Renal pelvis (tissue), 4 donors: Measurements from ENCODE around the gene PIGM. TPM values are rescaled to one million over a fixed set of nuclear protein-coding genes. Genes with fewer than 3 reads are reported as not detected.

Experiments used
- DNase-seq: peaks from one replicate; pipeline ENCODE4 v3.0.0-alpha.2; 2013
- polyA plus RNA-seq, 3 donors: library from polyadenylated mRNA; unstranded; fragments of 120-200 nt; gene quantifications; one replicate each; pipeline ENCODE4 v1.2.1, GENCODE V29; 2013; ENCODE audit not compliant: insufficient read length in 3 of 3

The PIGM gene
- polyA plus RNA-seq, 3 donors = 9.6 to 14.0 (median 13.6) TPM

DNA sequence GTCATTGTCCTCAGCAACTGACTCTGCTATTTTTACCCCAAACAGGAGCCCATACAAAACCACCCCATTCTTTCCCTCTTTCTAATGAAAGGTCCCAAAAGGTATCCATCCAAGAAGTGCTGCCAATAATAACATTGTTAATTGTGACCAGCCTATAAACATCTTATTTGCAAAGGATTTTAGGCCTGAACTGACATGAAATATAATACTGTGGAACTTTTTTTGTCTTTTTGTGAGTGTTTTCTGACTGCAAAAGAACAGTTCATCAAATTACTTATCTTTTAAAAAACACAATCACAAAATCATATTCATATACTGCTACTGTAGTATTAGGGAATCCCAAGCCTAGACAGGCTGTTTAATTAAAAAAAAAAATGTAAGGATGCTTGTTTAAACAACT, 3.4 kb downstream of the PIGM start:
- DNase-seq = no peak

GRCh38 chr1:160025314-160025713, 6.5 kb downstream of the PIGM start:
- DNase-seq = no peak

- no peak for DNase-seq
Measured at GRCh38 chr1:160024195-160024905, 7.4 kb downstream of the PIGM start.

GRCh38 chr1:160022330-160023310, 9.2 kb downstream of the PIGM start:
- no peak for DNase-seq

GRCh38 chr1:160021376-160022074, 10.3 kb downstream of the PIGM start:
- DNase-seq = no peak

GRCh38 chr1:160020196-160020595, 11.6 kb downstream of the PIGM start:
- DNase-seq = no peak

- DNase-seq = no peak
Measured at GRCh38 chr1:160018900-160019299, 12.9 kb downstream of the PIGM start.

DNA sequence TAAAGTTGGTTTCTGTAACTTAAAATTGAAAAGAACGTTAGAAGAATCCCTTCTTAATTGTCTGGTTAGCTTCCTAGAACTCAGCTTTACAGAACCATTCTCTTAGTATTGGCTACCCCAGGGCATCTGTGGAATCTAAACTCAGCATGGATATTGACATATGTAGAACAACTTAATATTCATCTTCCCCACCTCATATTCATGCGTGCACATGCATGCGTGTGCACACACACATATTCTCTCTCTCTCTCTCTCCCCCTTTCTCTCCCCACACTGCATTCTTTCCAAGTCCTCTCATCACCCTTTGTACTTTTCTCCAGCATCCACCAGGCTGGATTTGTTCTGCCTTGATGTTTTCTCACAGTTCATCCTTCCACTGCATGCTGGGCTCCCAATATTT, 13.4 kb downstream of the PIGM start:
- no peak for DNase-seq

DNA sequence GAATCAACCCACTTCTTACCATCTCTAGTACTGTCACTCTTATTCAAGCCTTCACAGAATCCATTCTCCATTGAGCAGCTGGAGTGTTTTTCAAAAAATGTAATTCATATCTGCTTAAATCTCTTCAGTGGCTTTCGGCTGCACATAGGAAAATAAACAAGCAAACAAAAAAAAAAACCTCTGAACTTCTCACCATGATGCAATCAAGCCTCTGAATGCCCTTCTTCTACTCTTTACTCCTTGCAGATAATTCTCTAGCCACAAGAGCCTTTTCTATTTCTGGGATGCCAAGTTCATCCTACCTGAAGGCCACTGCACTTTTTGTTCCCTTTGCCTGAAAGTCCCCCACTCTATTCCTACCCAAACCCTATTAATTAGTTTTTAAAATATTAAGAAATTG, 14.2 kb downstream of the PIGM start:
- no peak for DNase-seq

DNA sequence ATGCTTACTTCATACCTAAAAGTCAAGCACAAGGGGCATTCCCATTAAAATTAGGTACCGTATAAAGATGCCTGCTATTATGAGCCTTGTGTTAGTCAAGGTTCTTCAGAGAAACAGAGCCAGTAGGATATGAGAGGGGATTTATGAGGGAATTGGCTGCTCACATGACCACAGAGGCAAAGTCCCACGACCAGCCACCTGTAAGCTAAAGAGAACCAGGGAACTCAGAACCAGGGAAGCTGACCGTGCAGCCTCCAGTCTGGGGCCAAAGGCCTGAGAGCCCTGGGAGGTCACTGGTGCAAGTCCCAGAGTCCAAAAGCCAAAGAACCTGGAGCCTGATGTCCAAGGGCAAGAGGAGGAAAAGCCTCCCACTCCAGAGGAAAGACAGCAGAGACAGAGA, 20.0 kb downstream of the PIGM start:
- DNase-seq = no peak

DNA sequence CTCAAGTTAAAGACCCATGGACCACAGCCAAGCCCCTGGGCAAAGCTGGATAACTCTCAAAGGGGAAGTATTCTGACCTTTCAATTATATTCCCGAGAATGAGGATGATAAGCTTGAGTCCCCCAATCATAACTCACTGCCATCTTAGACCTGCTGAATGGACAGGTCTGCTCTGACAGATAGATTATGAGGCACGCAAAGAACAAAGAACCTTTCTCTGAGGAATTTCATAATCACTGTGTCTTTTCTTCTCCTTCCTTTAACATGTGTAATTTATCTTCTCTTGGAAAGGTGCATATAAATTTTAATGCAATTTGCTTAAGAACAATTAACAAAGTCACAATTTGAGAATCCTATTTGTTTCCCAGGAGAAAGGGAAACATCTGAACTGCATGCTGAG, 22.0 kb downstream of the PIGM start:
- DNase-seq = no peak

DNA sequence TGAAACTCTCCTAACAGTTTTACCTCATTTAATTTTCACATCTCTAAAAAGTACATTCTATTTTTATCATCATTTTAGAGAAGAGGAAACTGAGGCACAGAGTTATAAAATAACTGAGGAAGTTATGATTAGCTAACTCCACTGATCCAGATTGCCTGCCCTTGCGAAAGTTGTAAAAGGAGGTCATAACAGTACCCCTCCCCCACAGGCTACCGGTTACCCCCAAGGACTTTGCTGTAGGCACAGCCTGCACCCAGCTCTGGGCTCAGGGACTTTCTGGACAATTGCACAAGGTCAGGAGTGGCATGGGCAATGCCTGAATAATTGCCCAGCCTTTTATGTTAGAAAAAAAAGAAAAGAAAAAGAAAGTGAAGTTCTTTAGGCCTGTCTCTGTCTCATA, 22.7 kb downstream of the PIGM start:
- no peak for DNase-seq

- peak; percentile 28 for DNase-seq
Measured at GRCh38 chr1:160007577-160008200, 24.1 kb downstream of the PIGM start.

- DNase-seq = peak; percentile 59
Measured at GRCh38 chr1:160006312-160006940, 25.4 kb downstream of the PIGM start.

DNA sequence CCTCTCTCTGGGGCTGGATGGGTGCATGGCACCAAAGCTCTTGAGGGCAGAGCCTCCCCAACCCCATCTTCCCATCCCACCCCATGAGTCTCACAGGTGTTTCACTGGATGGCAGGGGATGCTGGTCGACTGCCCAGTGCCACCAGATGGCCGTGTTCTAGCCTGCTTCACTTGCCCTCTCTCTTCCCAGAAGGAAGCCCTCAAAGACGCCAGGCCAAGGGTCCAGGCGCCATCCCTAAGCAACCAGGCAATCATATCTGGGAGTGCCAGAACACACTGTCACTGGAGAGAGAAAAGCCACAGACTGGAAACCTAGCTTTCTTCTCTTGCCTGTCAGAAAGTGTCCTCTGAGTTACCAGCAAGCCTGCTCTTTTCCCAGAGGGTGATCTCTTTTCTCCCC, 26.7 kb downstream of the PIGM start:
- no peak for DNase-seq

DNA sequence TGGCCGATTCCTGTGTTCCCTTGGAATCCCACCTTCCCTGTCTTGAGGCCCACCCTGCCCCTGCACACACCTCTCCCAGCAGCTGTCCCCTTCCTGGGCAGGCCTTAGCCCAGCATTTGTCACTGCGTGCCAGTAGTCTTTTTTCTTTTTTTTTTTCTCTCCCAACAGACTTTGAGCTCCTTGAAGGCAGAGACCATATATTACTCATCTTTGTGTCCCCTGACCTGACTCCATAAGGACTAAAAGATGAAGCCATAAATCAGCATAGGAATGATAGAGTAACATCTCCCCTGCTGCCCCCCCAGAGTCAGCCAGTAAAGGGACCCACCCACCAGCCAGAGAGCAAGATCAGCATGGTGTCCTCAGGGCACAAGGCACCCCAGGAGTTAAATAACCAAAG, 27.4 kb downstream of the PIGM start:
- DNase-seq = no peak

- DNase-seq = no peak
Measured at GRCh38 chr1:160004001-160004400, 27.8 kb downstream of the PIGM start.

GRCh38 chr1:160001440-160001839, 30.4 kb downstream of the PIGM start:
- DNase-seq = no peak

DNA sequence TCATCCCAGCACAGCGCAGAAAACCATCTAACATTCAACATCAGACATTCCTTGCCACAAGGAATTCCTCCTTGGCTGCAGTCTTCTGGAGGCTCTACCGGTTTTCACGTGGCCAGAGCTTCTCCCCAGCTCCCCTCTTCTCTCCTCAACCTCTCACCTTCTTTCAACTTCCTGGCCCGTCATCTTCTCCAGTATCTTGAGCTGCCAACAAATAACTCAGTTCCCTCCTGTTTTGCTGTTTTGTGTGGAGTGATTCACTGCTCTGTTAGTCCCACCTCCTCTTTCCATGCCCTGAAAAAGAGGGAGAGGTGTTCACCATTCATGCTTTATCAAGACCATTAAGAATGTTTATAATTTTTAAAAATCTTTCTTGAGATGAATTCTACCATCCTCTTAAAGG, 32.6 kb downstream of the PIGM start:
- DNase-seq = no peak

DNA sequence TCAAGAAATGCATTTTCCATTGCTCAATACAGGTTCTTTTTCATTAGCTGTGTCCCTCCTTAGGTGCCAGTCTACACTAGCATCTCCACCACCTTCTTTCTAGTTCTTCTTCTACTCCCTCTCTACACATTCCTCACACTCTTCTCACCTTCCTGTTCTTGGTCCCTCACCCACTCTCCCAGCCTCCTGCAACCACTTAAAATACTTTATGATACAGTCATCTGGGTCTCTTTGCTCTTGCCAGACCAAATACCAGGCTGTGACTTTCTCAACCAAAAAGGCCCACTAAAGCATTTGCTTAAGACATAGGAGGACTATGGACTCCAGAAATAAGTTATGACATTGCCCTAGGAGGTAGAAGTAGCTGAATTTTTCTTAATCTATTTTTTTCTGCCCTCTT, 35.1 kb downstream of the PIGM start:
- DNase-seq = no peak

DNA sequence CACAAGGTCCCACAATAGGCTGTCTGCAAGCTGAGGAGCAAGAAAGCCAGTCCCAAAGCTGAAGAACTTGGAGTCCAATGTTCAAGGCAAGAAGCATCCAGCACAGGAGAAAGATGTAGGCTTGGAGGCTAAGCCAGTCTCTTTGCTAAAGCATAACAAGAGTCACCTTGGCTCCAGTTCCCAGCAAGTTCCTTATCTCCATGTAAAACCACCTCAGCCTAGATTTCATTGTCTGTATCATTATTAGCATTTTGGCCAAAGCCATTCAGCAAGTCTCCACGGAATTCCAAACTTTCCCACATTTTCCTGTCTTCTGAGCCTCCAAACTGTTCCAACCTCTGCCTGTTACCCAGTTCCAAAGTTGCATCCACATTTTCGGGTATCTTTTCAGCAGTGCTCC, 36.9 kb downstream of the PIGM start:
- DNase-seq = no peak

DNA sequence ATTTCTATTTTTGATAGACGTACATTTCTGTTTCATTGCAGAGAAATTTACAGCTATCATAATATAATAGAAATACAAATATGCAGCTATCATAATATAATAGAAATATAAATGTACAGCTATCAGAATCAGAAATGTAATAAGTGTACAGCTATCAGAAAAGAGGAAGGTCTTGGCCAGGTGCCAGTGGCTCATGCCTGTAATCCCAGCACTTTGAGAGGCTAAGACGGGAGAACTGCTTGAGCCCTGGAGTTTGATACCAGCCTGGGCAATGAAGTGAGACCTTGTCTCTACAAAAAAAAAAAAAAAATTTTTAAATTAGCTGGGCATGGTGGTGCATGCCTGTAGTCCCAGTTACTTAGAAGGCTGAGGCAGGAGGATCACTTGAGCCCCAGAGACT, 37.9 kb downstream of the PIGM start:
- no peak for DNase-seq
